Fibroblast of peridontal ligament (primary cell): ENCODE measurements around the gene FBXO40.
"Not testable (repeated sequence)": the region's sequence is repeated elsewhere in the genome, so short reads cannot be mapped to it uniquely, and the experiment has no call there.

Experiments used
- DNase-seq: peaks from one replicate; pipeline ENCODE4 v3.0.0-alpha.2; 2010; ENCODE audit errors: extremely low read depth

The FBXO40 gene, protein sequence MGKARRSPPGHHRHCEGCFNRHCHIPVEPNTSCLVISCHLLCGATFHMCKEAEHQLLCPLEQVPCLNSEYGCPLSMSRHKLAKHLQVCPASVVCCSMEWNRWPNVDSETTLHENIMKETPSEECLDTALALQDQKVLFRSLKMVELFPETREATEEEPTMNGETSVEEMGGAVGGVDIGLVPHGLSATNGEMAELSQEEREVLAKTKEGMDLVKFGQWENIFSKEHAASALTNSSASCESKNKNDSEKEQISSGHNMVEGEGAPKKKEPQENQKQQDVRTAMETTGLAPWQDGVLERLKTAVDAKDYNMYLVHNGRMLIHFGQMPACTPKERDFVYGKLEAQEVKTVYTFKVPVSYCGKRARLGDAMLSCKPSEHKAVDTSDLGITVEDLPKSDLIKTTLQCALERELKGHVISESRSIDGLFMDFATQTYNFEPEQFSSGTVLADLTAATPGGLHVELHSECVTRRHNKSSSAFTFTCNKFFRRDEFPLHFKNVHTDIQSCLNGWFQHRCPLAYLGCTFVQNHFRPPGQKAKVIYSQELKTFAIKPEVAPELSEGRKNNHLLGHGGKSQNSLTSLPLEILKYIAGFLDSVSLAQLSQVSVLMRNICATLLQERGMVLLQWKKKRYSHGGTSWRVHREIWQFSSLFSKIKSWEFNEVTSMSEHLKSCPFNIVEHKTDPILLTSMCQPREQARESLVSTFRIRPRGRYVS

DNA sequence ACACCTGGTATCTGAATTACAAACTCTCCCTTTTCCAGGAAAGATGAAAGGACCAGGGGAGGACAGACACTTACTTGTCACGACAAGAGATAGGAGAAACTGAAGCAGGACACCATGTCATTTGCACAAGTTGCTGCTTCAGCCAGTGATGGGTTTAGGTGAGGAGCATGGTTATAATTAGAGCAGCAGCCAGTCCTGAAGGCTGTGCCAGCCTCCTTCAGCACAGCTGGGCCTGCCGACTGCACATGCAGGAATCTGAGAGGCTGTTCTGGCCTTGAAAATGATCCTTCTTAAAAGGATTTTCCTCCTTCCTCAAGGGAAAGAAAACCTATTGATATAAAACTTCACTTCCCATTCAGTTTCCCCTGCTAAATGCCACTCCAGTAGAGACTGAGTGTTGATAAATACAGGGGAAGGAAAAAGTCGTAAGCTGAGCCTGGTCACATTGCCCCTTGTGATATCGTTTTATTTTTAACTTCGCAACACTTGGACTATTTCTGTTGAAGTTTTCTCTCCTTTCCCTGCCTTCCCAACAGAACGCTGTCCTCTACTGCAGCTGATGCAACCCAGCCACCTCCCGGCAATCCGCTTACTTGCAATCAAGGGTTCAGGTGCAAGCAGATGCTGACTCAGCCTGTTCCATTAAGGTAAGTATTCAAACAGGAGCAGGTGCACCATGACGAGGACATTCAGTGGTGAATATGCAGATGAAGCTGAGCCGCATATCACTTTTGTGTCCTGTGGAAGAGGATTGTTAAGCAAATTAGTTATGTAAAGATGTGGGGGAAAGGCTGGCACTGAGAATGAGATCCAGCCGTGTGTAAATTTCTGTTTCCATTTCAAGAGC is at the start of gene FBXO40:
Gene FBXO40 (plus strand): TSS at position 524 of the 847 bp plus-strand sequence. CDS start 27,197 bp downstream, outside the sequence.
- peak; percentile 2 for DNase-seq

DNA sequence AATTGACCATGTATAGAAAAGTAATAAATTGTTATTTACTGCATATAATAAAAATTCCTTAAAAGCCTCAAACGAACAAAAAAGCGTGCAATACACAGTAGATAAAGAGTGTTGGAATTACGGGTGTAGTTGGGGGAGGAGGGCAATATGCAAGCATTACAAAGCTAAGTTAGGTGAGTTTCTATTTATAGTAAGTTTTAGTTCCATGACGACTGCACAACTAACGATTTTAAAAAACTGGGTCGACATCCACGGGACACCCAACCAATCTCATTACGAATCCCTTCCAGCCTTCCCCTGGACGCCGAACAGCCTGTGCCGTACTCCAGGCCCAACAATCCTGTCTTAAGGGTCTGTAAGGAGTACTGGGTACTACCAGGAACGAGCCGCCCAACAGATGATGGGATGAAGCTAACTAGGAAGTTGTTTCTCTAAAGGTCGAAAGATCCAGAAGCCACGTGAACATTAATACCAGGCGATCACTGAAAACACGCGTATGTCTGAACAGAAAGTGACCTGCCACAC is 48.1 kb upstream of the FBXO40 start:
- no peak for DNase-seq

DNA sequence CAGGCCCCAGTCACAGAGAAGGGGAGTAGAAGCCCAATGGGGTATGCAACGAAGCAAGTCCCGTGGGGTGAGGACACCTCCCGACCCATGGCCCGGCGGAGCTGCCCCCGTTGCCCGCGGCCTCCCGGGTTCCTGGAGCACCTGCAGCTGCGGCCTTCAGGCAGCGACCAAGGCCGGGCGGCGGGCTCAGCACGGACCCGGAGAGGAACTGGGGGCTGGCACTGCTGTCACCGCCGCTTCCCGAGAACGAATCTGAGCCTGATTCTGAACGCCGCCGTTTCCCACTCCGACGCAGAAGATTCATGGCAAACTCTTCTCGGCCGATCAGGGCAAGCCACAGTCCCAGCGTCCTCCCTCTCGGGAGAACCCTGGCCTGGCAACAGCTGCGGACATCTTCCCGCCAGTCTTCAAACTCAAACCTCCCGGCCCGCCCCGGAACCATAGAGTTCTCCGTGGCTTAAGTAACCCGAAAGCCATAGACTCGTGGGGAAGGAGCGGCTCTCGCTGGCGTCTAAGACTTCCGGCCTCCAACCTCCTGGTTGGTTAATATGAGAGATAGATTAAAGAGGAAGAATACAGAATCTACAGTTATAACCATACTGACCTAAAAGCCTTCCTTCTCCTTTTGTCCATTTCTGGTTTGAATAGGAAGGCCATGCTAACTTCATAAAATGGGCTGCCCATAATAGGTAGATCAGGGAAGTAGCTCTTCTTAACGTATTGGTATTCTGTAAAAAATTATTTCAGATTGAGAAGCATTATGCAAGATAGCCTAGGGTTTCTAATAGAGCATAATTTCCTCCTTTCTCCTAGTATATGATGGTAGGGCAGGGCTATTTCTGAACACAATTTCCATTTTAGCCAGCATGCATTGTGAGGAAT is 47.4 kb upstream of the FBXO40 start, which contains the start of gene POLQ:
Gene POLQ (minus strand): TSS at position 415 of the 882 bp plus-strand sequence. CDS start 111 bp downstream, at position 304.
- peak; percentile 95 for DNase-seq

DNA sequence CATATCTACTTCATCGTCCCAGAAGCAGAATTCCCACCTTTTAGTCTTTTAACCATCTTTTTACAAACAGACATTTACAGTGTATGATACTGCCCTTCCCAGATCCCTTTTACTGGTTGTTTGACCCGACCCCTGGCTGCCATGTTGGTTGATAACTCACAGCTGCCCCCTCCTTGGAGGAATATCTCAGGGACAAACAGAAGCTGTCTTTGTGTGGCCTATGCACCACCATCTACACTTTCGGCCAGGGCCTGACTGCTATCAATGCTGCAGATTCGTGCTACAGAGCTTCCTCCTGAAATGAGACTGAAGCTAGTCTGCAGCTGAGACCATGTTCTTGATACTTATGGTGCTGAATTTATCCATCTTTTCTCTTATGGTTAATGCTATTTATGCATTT is 40.8 kb upstream of the FBXO40 start:
- DNase-seq, result peak; percentile 3

DNA sequence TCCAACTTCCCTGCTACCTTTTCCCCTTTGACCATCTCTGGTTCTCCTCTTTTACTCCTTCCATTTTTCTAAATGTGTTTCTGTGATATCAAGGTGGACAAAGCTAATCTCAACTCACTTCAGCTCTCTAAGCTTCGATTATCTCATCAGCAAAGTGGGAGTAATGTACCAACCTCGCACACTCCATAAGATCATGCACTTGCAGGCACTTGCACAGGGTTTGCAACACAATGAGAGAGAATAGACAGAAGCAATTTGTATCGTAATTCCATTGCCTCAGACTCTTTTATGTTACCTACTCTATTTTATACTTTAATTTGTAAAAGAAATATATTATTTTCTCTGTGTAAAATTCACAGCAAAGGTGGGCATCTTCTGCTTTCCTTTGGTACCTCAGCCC is 40.4 kb upstream of the FBXO40 start:
- no peak for DNase-seq

DNA sequence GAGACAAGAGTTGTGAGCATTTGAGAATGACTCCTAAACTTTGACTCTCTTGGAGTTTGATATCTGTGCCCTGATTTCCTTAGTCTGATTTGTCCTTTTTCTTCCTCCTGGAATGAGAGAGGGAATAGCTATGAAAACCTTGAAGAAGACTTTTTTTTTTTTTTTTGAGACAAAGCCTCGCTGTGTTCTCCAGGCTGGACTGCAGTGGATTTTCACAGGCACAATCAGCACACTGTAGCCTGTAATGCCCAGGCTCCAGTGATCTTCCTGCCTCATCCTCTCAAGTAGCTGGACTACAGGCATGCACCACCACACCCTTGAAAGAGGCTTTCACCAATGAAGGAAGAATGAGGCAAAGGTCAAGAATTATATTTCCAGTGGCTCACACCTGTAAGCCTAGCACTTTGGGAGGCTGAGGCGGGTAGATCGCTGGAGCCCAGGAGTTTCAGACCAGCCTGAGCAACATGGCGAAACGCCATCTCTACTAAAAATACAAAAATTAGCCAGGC is 35.7 kb upstream of the FBXO40 start:
- DNase-seq, result no peak

DNA sequence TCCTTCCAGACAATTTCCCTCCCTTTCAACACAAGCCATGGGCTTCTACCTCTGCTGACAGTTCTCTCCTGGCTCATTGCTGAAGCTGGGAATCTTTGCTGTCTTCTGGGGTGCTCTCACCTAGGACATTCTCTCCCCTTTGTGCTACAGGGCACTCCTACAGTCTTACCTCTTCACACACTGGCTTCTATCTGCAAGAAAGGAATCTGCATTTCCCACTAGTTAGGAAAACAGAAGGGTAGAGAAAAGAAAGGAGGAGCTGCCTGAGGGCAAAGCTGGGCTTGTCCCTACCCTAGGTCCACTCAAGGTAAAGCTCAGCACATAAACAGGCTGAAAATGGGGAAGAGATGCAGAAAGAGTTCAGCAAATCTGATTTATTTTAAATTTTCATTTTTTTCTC is 31.0 kb upstream of the FBXO40 start:
- DNase-seq, result no peak

DNA sequence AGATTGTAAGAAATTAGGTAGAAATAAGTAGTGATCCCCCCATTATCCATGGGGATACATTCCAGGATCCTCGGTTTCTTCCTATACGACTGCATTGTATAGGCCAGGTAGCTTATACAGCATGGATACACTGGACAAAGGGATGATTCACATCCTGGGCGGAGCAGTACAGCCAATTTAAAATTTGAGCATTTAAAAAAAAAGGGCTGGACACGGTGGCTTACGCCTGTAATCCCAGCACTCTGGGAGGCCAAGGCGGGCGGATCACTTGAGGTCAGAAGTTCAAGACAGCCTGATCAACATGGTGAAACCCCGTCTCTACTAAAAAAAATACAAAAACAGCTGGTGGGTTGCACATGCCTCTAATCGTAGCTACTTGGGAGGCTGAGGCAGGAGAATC is 26.4 kb upstream of the FBXO40 start:
- DNase-seq, result no peak

DNA sequence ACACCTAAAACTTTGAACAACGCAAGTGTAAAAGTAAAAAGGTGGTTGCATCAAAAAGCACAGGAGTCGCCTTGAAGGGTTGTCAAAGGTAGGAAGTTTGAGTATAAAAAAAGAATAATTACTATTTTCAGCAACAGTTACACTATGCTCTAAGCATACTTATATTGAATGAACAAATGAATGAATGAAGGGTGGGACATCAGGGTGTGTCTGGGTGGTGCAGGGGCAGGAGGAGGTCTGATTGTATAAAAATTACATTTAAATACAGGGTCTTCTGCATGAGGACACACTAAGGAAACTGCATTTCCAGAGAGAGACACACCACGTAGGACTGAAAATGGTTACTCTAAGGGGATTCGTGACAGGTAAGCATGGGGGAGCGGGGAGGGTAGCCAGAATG is 25.5 kb upstream of the FBXO40 start, which contains the start of gene ARGFX:
Gene ARGFX (plus strand): TSS at position 301 of the 400 bp plus-strand sequence. CDS start 2,765 bp downstream, outside the sequence.
- DNase-seq, result no peak

DNA sequence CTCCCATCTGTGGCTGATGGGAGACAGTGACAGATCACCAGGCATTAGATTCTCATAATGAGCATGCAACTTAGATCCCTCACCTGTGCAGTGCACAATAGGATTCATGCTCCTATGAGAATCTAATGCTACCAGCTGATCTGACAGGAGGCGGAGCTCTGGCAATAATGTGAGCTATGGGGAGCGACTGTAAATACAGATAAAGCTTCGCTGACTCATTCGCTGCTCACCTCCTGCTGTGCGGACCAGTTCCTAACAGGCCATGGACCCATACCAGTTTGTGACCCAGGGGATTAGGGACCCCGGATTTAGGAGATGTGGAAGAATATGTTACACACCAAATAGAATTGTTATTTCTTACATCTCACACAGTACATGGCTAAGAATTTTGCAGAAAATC is 18.7 kb upstream of the FBXO40 start:
- DNase-seq, result no peak

DNA sequence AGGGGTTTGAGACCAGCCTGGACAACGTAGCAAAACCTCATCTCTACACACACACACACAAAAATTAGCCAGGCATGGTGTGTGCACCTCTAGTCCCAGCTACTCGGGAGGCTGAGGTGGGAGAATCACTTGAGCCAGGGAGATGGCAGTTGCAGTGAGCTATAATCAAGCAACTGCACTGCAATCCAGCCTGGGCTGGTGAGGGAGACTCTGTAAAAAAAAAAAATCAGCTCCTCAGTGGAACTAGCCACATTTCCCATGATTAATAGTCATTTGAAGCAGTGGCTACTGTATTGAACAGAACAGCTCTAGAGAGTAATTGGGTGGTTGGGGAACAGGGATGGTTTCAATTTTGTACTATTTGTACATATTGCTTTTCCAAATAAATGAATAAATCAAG is 11.5 kb upstream of the FBXO40 start:
- no peak for DNase-seq

DNA sequence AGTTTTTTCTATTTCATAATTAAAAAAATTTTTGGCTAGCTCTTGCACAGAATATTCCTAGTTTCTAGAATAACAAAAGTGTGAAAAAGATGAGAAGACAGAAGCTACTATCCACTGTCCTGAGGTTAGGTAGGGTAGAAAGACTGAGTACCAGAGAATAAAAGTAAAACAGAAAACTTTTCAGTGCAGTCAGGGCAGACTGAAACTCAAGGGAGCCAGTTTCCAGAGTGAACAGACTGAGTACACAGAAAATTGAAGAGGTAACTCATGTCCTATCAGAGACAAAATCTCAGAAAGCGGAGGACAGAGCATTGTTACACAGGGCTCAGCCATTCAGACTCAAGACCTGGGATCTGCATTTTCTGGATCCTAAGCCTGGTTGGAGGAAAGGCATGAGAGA is 8.8 kb upstream of the FBXO40 start:
- no peak for DNase-seq

DNA sequence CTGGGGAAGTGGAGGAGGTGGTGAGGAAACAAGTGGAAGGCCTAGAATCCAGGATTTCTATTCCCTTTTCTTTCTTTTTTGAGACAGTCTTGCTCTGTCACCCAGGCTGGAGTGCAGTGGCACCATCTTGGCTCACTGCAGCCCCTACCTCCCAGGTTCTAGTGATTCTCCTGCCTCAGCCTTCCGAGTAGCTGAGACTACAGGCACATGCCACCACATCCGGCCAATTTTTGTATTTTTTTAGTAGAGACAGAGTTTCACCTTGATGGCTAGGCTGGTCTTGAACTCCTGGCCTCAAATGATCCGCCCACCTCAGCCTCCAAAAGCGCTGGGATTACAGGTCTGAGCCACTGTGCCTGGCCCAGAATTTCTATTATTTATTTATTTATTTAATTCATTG is 627 bp downstream of the FBXO40 start:
- DNase-seq, result not testable (repeated sequence)

DNA sequence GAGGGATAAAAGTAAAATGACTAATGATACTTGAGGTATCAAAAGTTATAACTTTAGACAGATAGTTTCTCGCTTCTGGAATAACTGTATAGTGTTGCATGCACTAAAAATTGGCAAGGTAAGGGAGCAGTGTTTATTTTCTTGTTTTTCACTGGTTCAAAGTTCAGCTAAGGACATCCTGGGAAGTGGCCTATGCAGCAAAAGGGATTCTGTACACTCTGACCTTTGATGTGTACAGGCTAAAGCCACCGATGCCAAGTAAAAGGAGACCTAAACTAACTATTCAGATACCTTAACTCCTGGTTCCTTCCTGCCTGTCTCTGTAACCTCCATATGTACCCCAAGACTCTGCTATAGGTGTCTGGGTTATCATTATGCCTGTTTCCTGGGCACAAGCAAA is 1.7 kb downstream of the FBXO40 start:
- no peak for DNase-seq

DNA sequence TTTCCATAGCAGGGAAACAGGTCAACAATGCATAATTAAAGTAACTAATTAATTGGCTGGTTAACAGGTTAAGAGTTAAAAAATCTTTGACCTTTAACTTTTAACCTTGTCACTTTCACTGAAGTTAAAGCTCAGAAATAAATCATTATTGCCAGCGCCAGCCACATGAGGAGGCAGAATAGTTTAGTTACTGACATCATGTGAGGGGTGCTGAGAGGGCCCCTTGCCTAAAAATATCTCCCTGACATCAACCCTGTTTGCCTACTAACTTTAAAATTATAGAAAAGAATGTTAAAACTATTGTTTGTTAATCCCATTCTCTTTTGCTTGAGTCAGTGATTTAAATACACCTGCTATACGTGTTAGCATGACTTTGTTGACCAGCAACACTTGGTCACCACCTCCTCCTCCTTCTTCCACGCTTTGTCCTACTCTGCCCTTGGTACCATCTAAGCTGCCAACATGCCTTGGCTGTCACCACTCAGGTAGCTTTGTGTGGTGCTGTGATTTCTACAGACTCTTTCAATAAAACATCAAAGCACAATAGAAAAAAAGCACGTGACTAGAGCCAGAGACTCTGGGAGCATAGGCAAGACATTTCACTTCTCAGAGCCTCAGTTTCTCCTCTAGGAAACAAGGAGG is 2.7 kb downstream of the FBXO40 start:
- DNase-seq, result no peak

DNA sequence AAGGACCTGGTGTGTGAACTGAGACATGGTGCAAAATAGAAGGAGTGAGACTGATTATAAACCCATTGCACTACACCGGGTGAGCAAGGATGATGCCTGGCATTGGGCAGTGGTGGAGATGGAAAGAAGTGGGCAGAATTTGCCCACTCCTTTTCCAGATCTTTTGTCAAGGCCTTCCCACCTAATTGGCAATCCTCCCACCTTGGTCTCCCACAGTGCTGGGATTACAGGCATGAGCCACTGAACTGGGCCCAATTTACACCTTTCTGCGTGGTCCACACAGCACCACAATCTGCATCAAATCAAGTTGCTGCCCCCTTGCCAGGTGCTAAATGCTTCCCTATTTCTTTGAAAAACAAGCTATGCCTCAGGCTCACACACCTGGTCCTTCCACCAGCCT is 5.4 kb downstream of the FBXO40 start:
- no peak for DNase-seq

DNA sequence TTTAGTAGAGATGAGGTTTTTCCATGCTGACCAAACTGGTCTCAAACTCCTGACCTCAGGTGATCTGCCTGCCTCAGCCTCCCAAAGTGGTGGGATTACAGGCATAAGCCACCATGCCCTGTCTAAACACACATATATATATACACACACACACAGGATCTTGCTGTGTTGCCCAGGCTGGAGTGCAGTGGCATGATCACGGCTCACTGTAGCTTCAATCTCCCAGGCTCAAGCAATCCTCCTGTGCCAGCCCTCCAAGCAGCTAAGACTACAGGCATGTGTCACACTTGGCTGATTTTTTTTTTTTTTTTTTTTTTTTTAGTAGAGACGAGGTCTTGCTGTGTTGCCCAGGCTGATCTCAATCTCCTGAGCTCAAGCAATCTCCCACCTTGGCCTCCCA is 6.7 kb downstream of the FBXO40 start:
- not testable (repeated sequence) for DNase-seq

DNA sequence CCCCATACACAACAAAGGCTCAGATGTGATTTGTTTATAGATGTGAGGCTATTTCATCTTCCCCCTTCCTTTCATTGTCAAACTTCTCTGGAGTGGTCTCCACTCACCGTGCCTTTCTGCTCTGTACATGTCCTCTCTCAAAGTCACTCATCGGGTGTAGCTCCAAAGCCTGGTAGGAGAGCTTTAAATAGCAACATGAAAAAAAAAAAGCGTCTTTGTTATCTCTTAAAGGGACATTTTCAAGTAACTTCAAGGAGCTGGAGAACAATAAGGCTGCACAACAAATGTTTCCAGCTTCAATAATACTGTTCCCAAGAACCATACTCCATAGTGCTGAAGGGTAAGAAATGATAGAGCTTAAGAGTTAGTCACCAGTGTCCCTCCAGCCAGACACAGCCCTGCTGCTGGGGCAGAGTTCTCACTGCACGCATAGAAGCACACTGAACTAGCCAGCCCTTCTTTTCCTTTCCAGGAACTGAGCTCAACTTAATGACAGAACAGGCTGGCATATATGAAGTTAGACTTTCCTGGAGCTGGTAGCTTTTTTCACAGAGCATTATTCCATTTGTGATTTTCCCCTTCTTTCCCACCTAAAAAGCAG is 8.1 kb downstream of the FBXO40 start:
- no peak for DNase-seq

DNA sequence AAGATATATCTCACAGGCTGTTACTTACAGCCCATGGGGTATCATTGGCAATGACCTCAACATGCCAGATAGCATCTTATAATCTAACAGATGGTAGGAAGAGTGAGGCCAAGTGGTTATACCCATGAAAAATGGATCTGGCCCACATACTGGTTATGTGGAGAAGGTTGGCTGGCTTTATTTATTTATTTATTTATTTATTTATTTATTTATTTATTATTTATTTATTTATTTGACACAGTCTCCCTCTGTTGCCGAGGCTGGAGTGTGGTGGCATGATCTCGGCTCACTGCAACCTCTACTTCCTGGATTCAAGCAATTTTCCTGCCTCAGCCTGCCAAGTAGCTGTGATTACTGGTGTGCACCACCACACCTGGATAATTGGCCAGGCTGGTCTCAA is 11.6 kb downstream of the FBXO40 start:
- no peak for DNase-seq

DNA sequence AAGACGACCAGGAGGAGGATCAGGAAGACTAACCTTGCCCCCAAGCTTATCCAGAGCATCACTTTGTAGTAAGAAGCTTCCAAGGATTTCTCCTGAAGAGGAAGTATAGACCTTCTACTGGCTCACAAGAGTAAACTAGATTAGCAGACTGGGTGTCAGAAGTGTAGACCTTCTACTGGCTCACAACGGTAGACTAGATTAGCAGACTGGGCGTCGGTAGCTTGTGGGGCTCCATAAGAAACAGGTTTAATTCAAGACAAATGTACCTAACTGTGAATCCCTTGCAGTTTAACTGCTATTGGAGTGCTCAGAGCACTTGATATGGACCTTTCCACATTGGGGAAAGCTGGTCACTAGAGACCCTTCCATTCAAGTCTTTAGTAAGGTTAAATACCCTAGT is 12.9 kb downstream of the FBXO40 start:
- DNase-seq, result no peak
